H1 (cell line): ENCODE data around the gene DIAPH2. TPM values are rescaled to one million over a fixed set of nuclear protein-coding genes. Genes with fewer than 3 reads are reported as not detected.

Experiments used
- CTCF ChIA-PET: fragments of 300-600 bp; sonication (Branson Sonifier 250); formaldehyde crosslinking; loops from one replicate; lab custom pipeline; 2021; ENCODE audit not compliant: partially characterized antibody; lab: Charles Lee
- POLR2A ChIA-PET: fragments of 300-600 bp; sonication (Branson Sonifier 250); formaldehyde crosslinking; loops from one replicate; lab custom pipeline; 2021; ENCODE audit warnings: inconsistent platforms; ENCODE audit not compliant: partially characterized antibody; lab: Charles Lee
- DNase-seq, 2 experiments: peaks; one replicate each; pipeline versions ENCODE4 v3.0.0 to v3.0.0-alpha.2; 2010 to 2022; ENCODE audit warnings: low spot score in 2 of 2, low read depth in 1 of 2, mixed read lengths in 1 of 2
- FAIRE-seq: peaks from 2 replicates; lab custom pipeline; 2011; peaks lifted over from hg19 to GRCh38; lab: Jason Lieb, UNC
- H2AFZ ChIP-seq: 2 replicates; pipeline ENCODE4 v1.8.1; 2012; ENCODE audit warnings: low read length, inconsistent platforms
- H2AK5ac ChIP-seq: 2 replicates; pipeline ENCODE4 v1.6.1; 2013; ENCODE audit warnings: low read depth, low read length
- H2BK120ac ChIP-seq: replicated peaks from 2 replicates; pipeline ENCODE3; 2013; ENCODE audit warnings: low read depth, low read length, inconsistent platforms
- H2BK12ac ChIP-seq: 2 replicates; pipeline ENCODE4 v1.6.1; 2013; ENCODE audit warnings: low read depth, low read length
- H2BK15ac ChIP-seq: 2 replicates; pipeline ENCODE4 v1.6.1; 2013; ENCODE audit warnings: low read length
- H2BK20ac ChIP-seq: 2 replicates; pipeline ENCODE4 v1.6.1; 2013; ENCODE audit warnings: low read length
- H2BK5ac ChIP-seq: 2 replicates; pipeline ENCODE4 v1.6.1; 2013; ENCODE audit warnings: low read depth, low read length
- H3K14ac ChIP-seq: 2 replicates; pipeline ENCODE4 v1.6.1; 2013; ENCODE audit warnings: inconsistent platforms; ENCODE audit not compliant: insufficient read length
- H3K18ac ChIP-seq: 2 replicates; pipeline ENCODE4 v1.6.1; 2013; ENCODE audit warnings: low read length; ENCODE audit errors: extremely low read depth
- H3K23ac ChIP-seq: 2 replicates; pipeline ENCODE4 v1.6.1; 2013; ENCODE audit warnings: inconsistent platforms; ENCODE audit not compliant: insufficient read length
- H3K23me2 ChIP-seq: 2 replicates; pipeline ENCODE4 v1.6.1; 2013; ENCODE audit warnings: low read depth, low read length
- H3K27ac ChIP-seq: 2 replicates; pipeline ENCODE4 v1.6.1; 2011; ENCODE audit warnings: low read depth, low read length, inconsistent platforms
- H3K27me3 ChIP-seq, 4 experiments: replicated peaks in 1 of 4; 1 replicate in 1 of 4; 2 replicates in 3 of 4; pipeline versions ENCODE4 v1.6.1 to v1.8.1; 2011 to 2013; ENCODE audit warnings: low read length in 3 of 4, mild to moderate bottlenecking in 3 of 4, inconsistent platforms in 2 of 4, mixed read lengths in 2 of 4, moderate library complexity in 1 of 4; ENCODE audit not compliant: control insufficient read depth in 3 of 4, insufficient read depth in 3 of 4; ENCODE audit errors: extremely low read depth in 1 of 4
- H3K36me3 ChIP-seq, 4 experiments: 2 replicates each; pipeline versions ENCODE4 v1.6.1 to v1.8.1; 2011 to 2013; ENCODE audit warnings: mild to moderate bottlenecking in 4 of 4, low read length in 3 of 4, moderate library complexity in 2 of 4, control low read depth in 1 of 4, inconsistent platforms in 1 of 4; ENCODE audit not compliant: insufficient read depth in 4 of 4, control insufficient read depth in 2 of 4
- H3K4ac ChIP-seq: replicated peaks from 2 replicates; pipeline ENCODE3; 2013; ENCODE audit warnings: low read length, low read depth, mixed read lengths, inconsistent platforms; ENCODE audit not compliant: insufficient read length
- H3K4me1 ChIP-seq, 4 experiments: replicated peaks in 1 of 4; 1 replicate in 1 of 4; 2 replicates in 3 of 4; pipeline versions ENCODE4 v1.6.1 to v1.8.1; 2011 to 2013; ENCODE audit warnings: low read length in 3 of 4, inconsistent platforms in 2 of 4, mixed read lengths in 1 of 4; ENCODE audit not compliant: insufficient read depth in 4 of 4, control insufficient read depth in 3 of 4
- H3K4me2 ChIP-seq, 2 experiments: 2 replicates each; pipeline versions ENCODE4 v1.6.1 to v1.8.1; 2011 to 2013; ENCODE audit warnings: low read depth in 2 of 2, low read length in 2 of 2, control low read depth in 1 of 2, inconsistent platforms in 1 of 2, mild to moderate bottlenecking in 1 of 2; ENCODE audit not compliant: insufficient read depth in 1 of 2
- H3K4me3 ChIP-seq, 4 experiments: fragments of 200-600, 300-600 bp in 1 of 4; sonication (generic), shearing (Covaris generic), sonication (Bioruptor Twin) in 1 of 4; 2 replicates each; pipeline versions ENCODE4 v1.5.1 to v1.8.1; 2011 to 2016; ENCODE audit warnings: low read length in 4 of 4, low read depth in 3 of 4, control low read depth in 2 of 4, inconsistent platforms in 2 of 4, mild to moderate bottlenecking in 2 of 4, mixed read lengths in 1 of 4, moderate library complexity in 1 of 4; ENCODE audit not compliant: insufficient read depth in 2 of 4; ENCODE audit errors: extremely low read depth in 1 of 4
- H3K56ac ChIP-seq: replicated peaks from 2 replicates; pipeline ENCODE3; 2013; ENCODE audit warnings: low read depth, mild to moderate bottlenecking, mixed read lengths, low read length, inconsistent platforms; ENCODE audit not compliant: insufficient read length
- H3K79me1 ChIP-seq: 2 replicates; pipeline ENCODE4 v1.6.1; 2013; ENCODE audit warnings: low read depth, low read length, control low read depth
- H3K79me2 ChIP-seq, 2 experiments: 2 replicates each; pipeline versions ENCODE4 v1.6.1 to v1.8.1; 2012 to 2013; ENCODE audit warnings: low read length in 2 of 2, mild to moderate bottlenecking in 2 of 2, inconsistent platforms in 1 of 2; ENCODE audit not compliant: insufficient read depth in 2 of 2, control insufficient read depth in 1 of 2
- H3K9ac ChIP-seq, 4 experiments: replicated peaks in 1 of 4; 1 replicate in 1 of 4; 2 replicates in 3 of 4; pipeline versions ENCODE4 v1.6.1 to v1.8.1; 2011 to 2013; ENCODE audit warnings: low read depth in 3 of 4, low read length in 3 of 4, control low read depth in 2 of 4, mild to moderate bottlenecking in 2 of 4, moderate library complexity in 2 of 4, inconsistent platforms in 1 of 4; ENCODE audit errors: extremely low read depth in 1 of 4
- H3K9me3 ChIP-seq, 2 experiments: 2 replicates each; pipeline versions ENCODE4 v1.6.1 to v1.8.1; 2012 to 2013; ENCODE audit warnings: mild to moderate bottlenecking in 2 of 2, moderate library complexity in 2 of 2, control low read depth in 1 of 2, inconsistent platforms in 1 of 2, low read depth in 1 of 2, low read length in 1 of 2, mixed read lengths in 1 of 2; ENCODE audit not compliant: insufficient read depth in 2 of 2
- H4K20me1 ChIP-seq, 2 experiments: replicated peaks in 1 of 2; 2 replicates each; pipeline versions ENCODE3 to v1.8.1; 2011 to 2013; ENCODE audit warnings: inconsistent platforms in 2 of 2, low read length in 2 of 2, mild to moderate bottlenecking in 1 of 2; ENCODE audit not compliant: insufficient read depth in 2 of 2, control insufficient read depth in 1 of 2
- H4K5ac ChIP-seq: 2 replicates; pipeline ENCODE4 v1.6.1; 2013; ENCODE audit warnings: low read length, low read depth, mixed read lengths, inconsistent platforms; ENCODE audit not compliant: insufficient read length
- H4K8ac ChIP-seq: 2 replicates; pipeline ENCODE4 v1.8.0; 2013; ENCODE audit warnings: mild to moderate bottlenecking, moderate library complexity, low read length, inconsistent platforms; ENCODE audit not compliant: insufficient read depth; ENCODE audit errors: extremely low read depth
- H4K91ac ChIP-seq: replicated peaks from 2 replicates; pipeline ENCODE3; 2013; ENCODE audit warnings: low read length, mixed read lengths, inconsistent platforms; ENCODE audit not compliant: insufficient read length
- ASH2L ChIP-seq: fragments of 200-600, 300-600 bp; sonication (generic); IDR thresholded peaks from one replicate; pipeline ENCODE4 v1.7.1; 2017; ENCODE audit warnings: low read length
- BCL11A ChIP-seq, 2 experiments: IDR thresholded peaks; one replicate each; pipeline ENCODE4 v1.6.1; 2011; ENCODE audit warnings: low read depth in 2 of 2, low read length in 2 of 2, mild to moderate bottlenecking in 2 of 2
- BRCA1 ChIP-seq: IDR thresholded peaks from 2 replicates; pipeline ENCODE4 v1.6.1; 2012; ENCODE audit warnings: low read depth, low read length, improper control_type of control experiment
- CBX8 ChIP-seq: fragments of 300-800, 300-1000 bp; sonication (generic); IDR thresholded peaks from 2 replicates; pipeline ENCODE4 v1.7.1; 2016; ENCODE audit warnings: low read depth, low read length, borderline replicate concordance
- CHD1 ChIP-seq: IDR thresholded peaks from 2 replicates; pipeline ENCODE4 v1.6.1; 2012; ENCODE audit warnings: low read depth, low read length, improper control_type of control experiment
- CREB1 ChIP-seq: IDR thresholded peaks from 2 replicates; pipeline ENCODE4 v1.6.1; 2012; ENCODE audit warnings: inconsistent platforms
- EGR1 ChIP-seq: IDR thresholded peaks from 2 replicates; pipeline ENCODE4 v1.6.1; 2011; ENCODE audit warnings: low read depth, low read length, borderline replicate concordance
- EP300 ChIP-seq, 2 experiments: IDR thresholded peaks; 1 replicate in 1 of 2; 2 replicates in 1 of 2; pipeline ENCODE4 v1.6.1; 2011 to 2012; ENCODE audit warnings: low read depth in 2 of 2, low read length in 2 of 2, mild to moderate bottlenecking in 2 of 2, borderline replicate concordance in 1 of 2, inconsistent platforms in 1 of 2, moderate library complexity in 1 of 2
- HDAC2 ChIP-seq, 2 experiments: fragments of 300-600 bp in 1 of 2; sonication (generic) in 1 of 2; IDR thresholded peaks; 2 replicates each; pipeline ENCODE4 v1.6.1; 2011 to 2012; ENCODE audit warnings: low read depth in 2 of 2, low read length in 2 of 2, mild to moderate bottlenecking in 2 of 2, moderate library complexity in 2 of 2, borderline replicate concordance in 1 of 2, inconsistent platforms in 1 of 2
- NANOG ChIP-seq: IDR thresholded peaks from 2 replicates; pipeline ENCODE4 v1.6.1; 2011; ENCODE audit warnings: low read length, low read depth, mild to moderate bottlenecking, inconsistent platforms; ENCODE audit not compliant: insufficient read depth, poor library complexity, severe bottlenecking
- NRF1 ChIP-seq: IDR thresholded peaks from 2 replicates; pipeline ENCODE4 v1.6.1; 2011; ENCODE audit warnings: mild to moderate bottlenecking, low read depth, low read length, improper control_type of control experiment
- POLR2A ChIP-seq, 2 experiments: IDR thresholded peaks; 1 replicate in 1 of 2; 2 replicates in 1 of 2; pipeline ENCODE4 v1.6.1; 2011; ENCODE audit warnings: low read depth in 2 of 2, low read length in 2 of 2, mild to moderate bottlenecking in 2 of 2; ENCODE audit errors: control extremely low read depth in 1 of 2
- POU5F1 ChIP-seq: IDR thresholded peaks from 2 replicates; pipeline ENCODE4 v1.6.1; 2011; ENCODE audit warnings: low read depth, mild to moderate bottlenecking, low read length, moderate library complexity
- RXRA ChIP-seq: IDR thresholded peaks from 2 replicates; pipeline ENCODE4 v1.6.1; 2011; ENCODE audit warnings: low read depth, mild to moderate bottlenecking, low read length, moderate library complexity; ENCODE audit not compliant: insufficient read depth
- SP1 ChIP-seq: IDR thresholded peaks from 2 replicates; pipeline ENCODE4 v1.6.1; 2011; ENCODE audit warnings: low read depth, low read length
- SRF ChIP-seq: IDR thresholded peaks from 2 replicates; pipeline ENCODE4 v1.6.1; 2011; ENCODE audit warnings: mild to moderate bottlenecking, low read depth, low read length, moderate library complexity
- TCF12 ChIP-seq: IDR thresholded peaks from 2 replicates; pipeline ENCODE4 v1.6.1; 2011; ENCODE audit warnings: low read depth, mild to moderate bottlenecking, low read length
- WGBS, 2 experiments: shearing (Covaris generic) in 1 of 2; methylation state at CpG; one replicate each; pipeline versions ENCODE4 v1.1.6 to v1.1.7; 2013 to 2015; ENCODE audit warnings: low lambda C conversion rate in 2 of 2, mixed read lengths in 2 of 2, inconsistent platforms in 1 of 2, low coverage in 1 of 2, missing lambda C conversion rate in 1 of 2; ENCODE audit not compliant: insufficient replicate concordance in 2 of 2, insufficient coverage in 1 of 2, insufficient read length in 1 of 2; ENCODE audit errors: extremely low coverage in 1 of 2, missing lambda C conversion rate in 1 of 2; 5-methylcytosine and 5-hydroxymethylcytosine counted together
- polyA plus RNA-seq, 7 experiments: library from polyadenylated mRNA; depleted of rRNA in 3 of 7; stranded (reverse) in 5 of 7; unstranded in 2 of 7; fragments of >200 nt in 5 of 7; fragments of 200-250 nt in 2 of 7; gene quantifications; 1 replicate in 5 of 7; 2 replicates in 1 of 7; 4 replicates in 1 of 7; pipeline versions ENCODE4 v1.2.1 to v1.2.3, GENCODE V29; 2011 to 2013; ENCODE audit warnings: missing spikeins in 2 of 7, mixed read lengths in 2 of 7
- total RNA-seq: library from RNA; stranded (reverse); fragmentation: NEBNext Ultra II Directional; extraction: Animal tissue kit (Norgen Biotek cat#: 25700); gene quantifications from 2 replicates; pipeline ENCODE4 v1.2.1, GENCODE V29; 2021

Gene DIAPH2
- total and polyA plus RNA-seq, 2 of the 8 experiments (the other 6 are each of a cell fraction or from before 2014, with no cell fraction given), result 4.4 to 24.3 TPM

DNA sequence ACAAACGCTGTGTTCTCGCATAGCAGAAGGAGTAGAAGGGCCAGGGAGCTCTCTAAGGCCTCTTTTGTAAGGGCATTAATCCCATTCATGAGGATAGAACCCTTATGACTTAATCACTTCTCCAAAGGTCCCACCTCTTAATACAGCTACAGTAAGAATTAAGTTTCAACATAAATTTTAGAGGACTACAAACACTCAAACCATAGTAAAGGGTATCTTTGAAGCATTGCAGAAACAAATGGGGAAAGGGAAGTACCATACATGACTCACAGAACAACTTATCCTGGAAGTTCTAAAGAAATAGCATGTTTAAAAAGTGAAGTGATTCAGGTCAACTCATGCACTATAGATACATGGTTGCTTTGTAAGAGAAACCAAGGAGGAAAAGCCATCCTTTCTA, 879.9 kb downstream of the DIAPH2 start:
- Histone ChIP-seq H3K23ac (no peak overlapping the region), H2AFZ (no peak overlapping the region), H3K4me2 (no peak overlapping the region), H2BK5ac (no peak overlapping the region), H3K9ac (no peak overlapping the region), H3K79me1 (no peaks in the 10 kb centered on the region), H3K4ac (no peak overlapping the region), H2AK5ac (no peak overlapping the region), H4K91ac (no peak overlapping the region), H3K36me3 (no peaks in the 10 kb centered on the region), H3K79me2 (no peaks in the 10 kb centered on the region), H3K14ac (no peak overlapping the region), H3K56ac (no peak overlapping the region), H3K27ac (no peak overlapping the region), H3K23me2 (no peaks in the 10 kb centered on the region), H2BK15ac (no peak overlapping the region), H4K8ac (no peak overlapping the region), H3K27me3 (no peaks in the 10 kb centered on the region), H3K18ac (no peak overlapping the region), H3K4me1 (no peaks in the 10 kb centered on the region), H3K9me3 (no peaks in the 10 kb centered on the region), H3K4me3 (no peak overlapping the region), H2BK120ac (no peak overlapping the region), H2BK20ac (no peak overlapping the region), H4K20me1 (no peaks in the 10 kb centered on the region), H2BK12ac (no peak overlapping the region), H4K5ac (no peak overlapping the region)
- ChIA-PET POLR2A (no interaction called here), CTCF (no interaction called here)
- FAIRE-seq (no peak), DNase-seq (no peak)
- 85% methylated on average over 2 of the region's 2 CpGs; no CpG with 5 or more reads in 1 of the 2 experiments for WGBS, 2 experiments
- no peak for TF ChIP-seq SRF
- TF ChIP-seq CREB1, result no peak
- TF ChIP-seq CBX8, result no peak
- TF ChIP-seq EGR1, result no peak
- no peak for TF ChIP-seq HDAC2 (IDR thresholded peaks at IDR 0.05; ENCODE audit: borderline replicate concordance in 1 of 2, low read depth in 2 of 2, low read length in 2 of 2)
- no peak for TF ChIP-seq BCL11A (IDR thresholded peaks at IDR 0.05; ENCODE audit: low read depth in 2 of 2, low read length in 2 of 2)
- no peak for TF ChIP-seq ASH2L
- TF ChIP-seq CHD1, result no peak
- no peak for TF ChIP-seq POLR2A (IDR thresholded peaks at IDR 0.05; ENCODE audit: control extremely low read depth in 1 of 2, low read depth in 2 of 2, low read length in 2 of 2)
- no peak for TF ChIP-seq SP1
- TF ChIP-seq TCF12, result no peak
- no peak for TF ChIP-seq RXRA
- no peak for TF ChIP-seq NRF1
- TF ChIP-seq NANOG, result no peak
- TF ChIP-seq POU5F1, result no peak
- no peak for TF ChIP-seq BRCA1
- TF ChIP-seq EP300 (IDR thresholded peaks at IDR 0.05; ENCODE audit: borderline replicate concordance in 1 of 2, low read depth in 2 of 2, low read length in 2 of 2), result no peak
